NCI-H1694 treated with DMSO at 0.1 percent for 48 hours (cell line): ENCODE measurements around the gene OTOGL.
A peak's percentile ranks its signal among the peaks of the same experiment; 100 is the strongest.
"Not testable (repeated sequence)": the region's sequence is repeated elsewhere in the genome, so short reads cannot be mapped to it uniquely, and the experiment has no call there.

ENCODE experiments used
- DNase-seq: peaks from one replicate; lab custom pipeline; 2025; lab: John Stamatoyannopoulos, UW

OTOGL gene

GRCh38 chr12:80226576-80226975 lies 127.2 kb downstream of the OTOGL start:
- DNase-seq, result no peak

GRCh38 chr12:80227904-80228303 lies 128.6 kb downstream of the OTOGL start:
- not testable (repeated sequence) for DNase-seq

- DNase-seq, result no peak
These were observed 130.7 kb downstream of the OTOGL start for GRCh38 chr12:80230068-80230467.

- no peak for DNase-seq
These were observed 133.5 kb downstream of the OTOGL start for GRCh38 chr12:80232837-80233236.

- no peak for DNase-seq
These were observed 134.6 kb downstream of the OTOGL start for GRCh38 chr12:80233926-80234325.

DNA sequence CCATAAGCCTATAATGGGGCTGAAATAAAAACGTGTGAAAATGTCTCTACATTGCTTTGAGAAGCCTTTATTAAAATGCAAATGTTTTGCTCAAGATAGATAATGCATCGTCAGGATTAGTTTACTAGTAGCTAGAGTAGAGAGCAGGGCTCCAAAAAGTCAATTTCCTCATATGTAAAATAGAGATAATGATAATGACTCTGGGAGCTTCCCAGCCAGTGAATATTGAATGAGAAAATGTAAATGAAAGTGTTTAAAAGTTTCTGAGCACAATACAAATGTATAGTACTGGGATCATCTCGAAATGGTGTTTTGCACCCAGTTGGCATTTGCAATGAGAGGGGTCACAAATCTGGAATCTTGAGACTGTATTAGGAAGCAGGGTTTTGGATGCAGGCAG lies 135.3 kb downstream of the OTOGL start:
- no peak for DNase-seq

DNA sequence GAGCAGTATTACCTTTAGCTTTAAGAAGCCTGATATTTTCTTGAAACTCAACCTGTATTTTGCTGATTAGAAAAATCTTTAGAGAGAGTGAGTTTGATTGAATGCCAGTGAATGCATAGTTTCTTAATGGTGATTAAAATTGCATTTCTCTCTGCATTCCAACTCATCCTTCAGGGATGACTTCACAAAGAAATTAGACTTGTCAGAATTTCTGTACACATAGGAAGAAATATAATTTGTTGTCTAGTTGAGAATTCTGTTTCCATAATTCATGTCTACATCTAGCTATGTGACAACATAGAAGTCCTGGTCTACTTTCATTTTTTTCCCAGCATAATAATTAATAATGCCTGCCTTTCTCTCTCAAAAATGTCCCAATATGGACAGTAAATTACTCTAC lies 136.6 kb downstream of the OTOGL start:
- no peak for DNase-seq

GRCh38 chr12:80239867-80240266 lies 140.5 kb downstream of the OTOGL start:
- DNase-seq, result no peak

GRCh38 chr12:80241576-80242273 lies 142.4 kb downstream of the OTOGL start:
- DNase-seq, result no peak

DNA sequence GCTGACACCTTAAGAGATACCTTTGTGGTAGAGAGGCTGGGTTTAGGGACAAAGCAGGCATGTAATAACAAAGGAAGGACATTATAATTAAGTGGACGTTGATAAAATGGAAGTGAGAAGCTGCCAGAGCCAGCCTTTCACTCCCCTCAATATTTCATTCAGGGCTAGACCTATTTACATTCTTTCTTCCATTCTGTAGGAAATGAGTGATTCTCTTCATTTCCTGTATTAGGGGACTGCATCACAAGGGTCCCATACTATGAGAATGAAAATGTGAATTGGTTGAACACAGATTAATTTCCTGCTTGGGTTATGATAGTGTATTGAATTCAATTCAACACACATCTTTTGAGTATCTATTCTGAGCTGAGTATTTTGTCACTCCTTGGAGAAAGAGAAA lies 143.0 kb downstream of the OTOGL start:
- no peak for DNase-seq

GRCh38 chr12:80249581-80249980 lies 150.2 kb downstream of the OTOGL start:
- DNase-seq, result not testable (repeated sequence)

DNA sequence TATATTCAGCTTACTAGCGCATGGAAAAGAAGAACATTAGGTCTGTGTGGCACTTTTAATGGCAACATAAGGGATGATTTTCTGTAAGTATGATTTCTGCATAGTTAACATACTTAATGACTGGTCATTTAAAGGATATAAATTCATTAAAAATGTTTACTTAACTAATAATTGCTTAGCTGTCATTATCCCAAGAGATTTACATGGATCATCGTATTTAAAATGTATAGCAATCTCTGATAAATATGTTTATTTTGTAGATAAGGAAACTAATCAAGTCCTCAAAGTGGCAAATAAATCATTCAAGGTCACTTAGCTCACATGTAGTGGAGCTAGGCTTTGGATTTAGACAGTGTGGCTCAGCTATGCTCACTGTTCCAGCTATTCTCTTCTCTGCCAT lies 158.6 kb downstream of the OTOGL start:
- DNase-seq, result no peak

DNA sequence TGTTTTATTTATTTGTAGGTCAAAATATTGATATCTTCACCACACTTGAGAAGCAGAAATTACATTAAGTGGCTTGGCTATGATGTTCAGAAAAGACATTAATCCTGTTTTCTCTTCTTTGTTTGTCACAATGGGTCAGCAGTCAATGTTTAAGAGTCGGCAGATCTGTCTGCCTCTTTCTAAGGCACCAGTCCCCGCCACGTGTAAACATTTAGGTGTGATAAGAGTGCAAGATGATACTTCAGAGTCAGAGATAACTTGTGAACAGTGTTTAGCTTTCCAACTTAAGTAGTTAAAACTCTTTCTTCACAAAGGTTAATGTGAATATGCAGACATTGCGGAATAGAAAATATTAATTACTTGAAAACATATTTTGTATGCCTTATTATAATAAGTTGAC lies 160.9 kb downstream of the OTOGL start:
- DNase-seq, result no peak

DNA sequence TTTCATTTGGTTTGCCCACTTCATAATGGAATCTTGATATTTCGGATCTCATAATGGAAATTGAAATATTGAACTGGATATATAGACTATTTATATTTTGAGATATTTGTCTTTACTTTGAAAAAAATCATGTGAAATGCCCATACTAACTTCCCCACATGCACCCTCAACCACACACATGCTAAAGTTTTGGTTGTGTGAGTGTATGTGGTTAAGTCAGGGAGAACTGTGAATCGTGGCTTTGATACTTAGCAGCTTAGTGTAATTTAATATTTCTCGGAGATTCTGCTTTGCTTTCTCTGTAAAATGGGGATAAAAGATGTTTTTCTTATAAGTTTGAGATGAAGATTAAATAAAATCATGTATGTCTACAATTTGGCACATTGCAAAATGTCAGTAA lies 162.1 kb downstream of the OTOGL start:
- DNase-seq, result no peak

DNA sequence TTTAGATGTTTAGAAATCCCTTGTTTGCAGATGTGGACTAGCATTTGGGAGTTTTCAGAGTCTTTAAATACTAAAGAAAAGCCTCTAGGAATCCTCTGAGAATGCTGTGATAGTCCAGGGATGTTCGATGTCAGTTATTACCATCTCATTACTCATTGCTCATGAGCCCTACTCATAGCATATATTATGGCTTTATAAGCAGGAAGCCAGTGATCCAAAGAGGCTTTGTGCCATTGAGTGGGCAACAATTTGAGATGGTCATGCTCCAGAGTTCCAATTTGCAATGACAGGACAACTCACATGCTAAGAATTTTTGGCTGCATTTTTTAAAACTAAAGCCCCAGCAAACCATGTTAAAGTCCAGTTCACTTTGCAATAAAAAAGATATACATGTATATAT lies 163.0 kb downstream of the OTOGL start:
- DNase-seq, result no peak

- no peak for DNase-seq
These were observed 163.4 kb downstream of the OTOGL start for GRCh38 chr12:80262771-80263170.

GRCh38 chr12:80264386-80264785 lies 165.0 kb downstream of the OTOGL start:
- DNase-seq, result no peak

GRCh38 chr12:80264891-80265290 lies 165.6 kb downstream of the OTOGL start:
- no peak for DNase-seq

GRCh38 chr12:80268924-80269749 lies 169.8 kb downstream of the OTOGL start:
- no peak for DNase-seq

DNA sequence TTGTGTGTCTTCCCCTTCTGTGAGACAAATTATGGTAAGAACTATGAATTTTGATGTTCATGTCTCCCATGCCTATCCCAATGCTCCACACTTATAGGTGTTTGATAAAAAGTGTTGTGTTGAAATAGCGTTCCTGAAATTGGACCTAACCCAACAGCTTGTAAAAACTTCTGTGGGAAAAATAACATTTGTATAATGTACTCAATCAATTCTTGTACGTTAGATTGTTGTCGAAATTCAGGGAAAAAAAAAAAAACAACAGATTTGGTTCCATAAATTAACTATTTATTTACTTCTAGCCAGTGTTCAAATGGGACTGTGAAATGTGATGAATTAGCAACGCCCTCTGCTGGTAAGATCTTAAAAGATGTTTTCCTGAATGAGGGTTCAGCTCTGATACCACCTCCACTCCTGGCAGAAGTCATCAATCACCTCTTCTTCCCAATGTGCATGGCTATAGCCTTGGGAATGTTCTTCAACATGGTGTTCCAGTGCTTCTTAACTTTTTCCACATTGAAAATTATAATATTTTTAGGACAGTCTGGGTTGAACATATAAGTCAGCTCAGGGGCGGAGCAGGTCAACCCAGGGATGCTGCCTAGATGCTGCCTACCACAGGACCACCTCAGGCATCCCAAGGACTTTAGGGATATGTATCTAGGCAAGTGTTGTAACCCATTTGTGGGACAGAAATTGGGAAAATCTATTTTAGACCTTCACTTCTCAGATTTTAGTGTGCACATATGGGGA lies 170.6 kb downstream of the OTOGL start:
- DNase-seq, result peak; percentile 38

- no peak for DNase-seq
These were observed 172.4 kb downstream of the OTOGL start for GRCh38 chr12:80271780-80272179.

- no peak for DNase-seq
These were observed 173.1 kb downstream of the OTOGL start for GRCh38 chr12:80272387-80272915.

GRCh38 chr12:80273144-80273543 lies 173.8 kb downstream of the OTOGL start:
- no peak for DNase-seq
